ENCODE data around the gene RERE.

DNA sequence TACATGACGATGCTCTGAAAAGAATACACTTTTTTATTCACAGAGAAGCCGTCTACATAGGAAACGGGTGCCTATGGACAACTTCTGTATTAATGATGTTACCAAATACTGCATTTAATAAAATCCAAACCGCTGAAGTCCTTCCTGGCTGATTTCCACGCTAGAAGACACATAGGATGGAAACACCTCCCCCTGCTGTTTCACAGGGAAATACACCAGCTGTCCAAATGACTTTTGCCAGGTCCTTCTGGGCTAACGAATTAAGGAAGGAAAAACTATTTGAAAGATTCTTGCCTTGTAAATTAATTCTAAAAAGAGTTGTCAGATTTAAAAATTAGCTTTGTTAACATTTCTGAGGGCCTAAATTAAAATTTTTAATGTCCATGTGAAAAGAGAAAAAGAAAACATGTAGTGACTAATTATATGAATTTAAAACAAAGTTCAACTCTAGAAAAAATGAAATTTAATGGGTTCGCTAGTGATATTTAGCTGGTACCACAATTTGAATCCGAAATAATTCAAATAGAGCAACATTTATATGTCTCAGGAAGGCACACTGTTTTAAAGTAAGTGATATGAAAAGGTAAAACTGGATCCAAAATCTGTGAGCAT lies 146.0 kb downstream of the RERE start:
- TF ChIP-seq, protein P1, sequence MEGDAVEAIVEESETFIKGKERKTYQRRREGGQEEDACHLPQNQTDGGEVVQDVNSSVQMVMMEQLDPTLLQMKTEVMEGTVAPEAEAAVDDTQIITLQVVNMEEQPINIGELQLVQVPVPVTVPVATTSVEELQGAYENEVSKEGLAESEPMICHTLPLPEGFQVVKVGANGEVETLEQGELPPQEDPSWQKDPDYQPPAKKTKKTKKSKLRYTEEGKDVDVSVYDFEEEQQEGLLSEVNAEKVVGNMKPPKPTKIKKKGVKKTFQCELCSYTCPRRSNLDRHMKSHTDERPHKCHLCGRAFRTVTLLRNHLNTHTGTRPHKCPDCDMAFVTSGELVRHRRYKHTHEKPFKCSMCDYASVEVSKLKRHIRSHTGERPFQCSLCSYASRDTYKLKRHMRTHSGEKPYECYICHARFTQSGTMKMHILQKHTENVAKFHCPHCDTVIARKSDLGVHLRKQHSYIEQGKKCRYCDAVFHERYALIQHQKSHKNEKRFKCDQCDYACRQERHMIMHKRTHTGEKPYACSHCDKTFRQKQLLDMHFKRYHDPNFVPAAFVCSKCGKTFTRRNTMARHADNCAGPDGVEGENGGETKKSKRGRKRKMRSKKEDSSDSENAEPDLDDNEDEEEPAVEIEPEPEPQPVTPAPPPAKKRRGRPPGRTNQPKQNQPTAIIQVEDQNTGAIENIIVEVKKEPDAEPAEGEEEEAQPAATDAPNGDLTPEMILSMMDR (IDR thresholded peaks at IDR 0.05; ENCODE audit: poor library complexity): peak; percentile 74
- no peak for TF ChIP-seq EZH2 (IDR thresholded peaks at IDR 0.05; ENCODE audit: borderline replicate concordance)
- no peak for TF ChIP-seq EZH2phosphoT487 (IDR thresholded peaks at IDR 0.05; ENCODE audit: low read depth, severe bottlenecking, unreplicated experiment)

All from hepatocyte (in vitro differentiated cells).